Mucosa of descending colon (tissue), 3 donors: ENCODE data around the gene DPF1. TPM values are rescaled to one million over a fixed set of nuclear protein-coding genes. Genes with fewer than 3 reads are reported as not detected.

Experiments used
- ATAC-seq: fragments of 200-7000 bp; cut with Tn5 transposase; one replicate; pipeline ENCODE4 v1.9.1; 2020; ENCODE audit warnings: mild to moderate bottlenecking, moderate library complexity
- DNase-seq, 3 donors: peaks; one replicate each; pipeline ENCODE4 v3.0.0-alpha.2; 2020
- H3K36me3 ChIP-seq: fragments of 200-600 bp; one replicate; pipeline ENCODE4 v1.8.0; 2021; ENCODE audit warnings: low read depth, mild to moderate bottlenecking
- H3K4me1 ChIP-seq: fragments of 200-600 bp; one replicate; pipeline ENCODE4 v1.8.0; 2021; ENCODE audit warnings: low read depth, mild to moderate bottlenecking
- H3K4me3 ChIP-seq: fragments of 200-600 bp; one replicate; pipeline ENCODE4 v1.8.0; 2021; ENCODE audit warnings: mild to moderate bottlenecking
- H3K9me3 ChIP-seq: fragments of 200-600 bp; one replicate; pipeline ENCODE4 v1.8.0; 2021; ENCODE audit warnings: mild to moderate bottlenecking
- intact Hi-C, 2 donors: fragments of 100-400 bp; cut with DNase I in 1 of 2; cut with micrococcal nuclease in 1 of 2; formaldehyde crosslinking; loops; one replicate each; pipeline versions ENCODE4 v1.11.0 to v1.11.1; 2022; cut with DNase I, micrococcal nuclease
- total RNA-seq, 3 donors: library from RNA; stranded (reverse); fragmentation: NEBNext Ultra II Directional in 2 of 3; extraction: Animal tissue kit (Norgen Biotek cat#: 25700) in 2 of 3; gene quantifications; one replicate each; pipeline versions ENCODE4 v1.2.1 to v1.2.4, GENCODE V29; 2021 to 2023
- TF ChIP-seq, protein P1 (sequence below): fragments of 200-600 bp; IDR thresholded peaks from one replicate; pipeline ENCODE4 v1.8.0; 2022; ENCODE audit warnings: antibody characterized with exemption, mild to moderate bottlenecking
- donor health status: DM: no; HTN: no; CAD: no; lungs with moderate emphysema.
- donor health status: DM: no; HTN: no; CAD: no.
- donor health status: DM: no; HTN: yes; CAD: no.

Gene DPF1
- total RNA-seq, 3 donors from 2014 or later: 0.22 TPM; not detected in 2

DNA sequence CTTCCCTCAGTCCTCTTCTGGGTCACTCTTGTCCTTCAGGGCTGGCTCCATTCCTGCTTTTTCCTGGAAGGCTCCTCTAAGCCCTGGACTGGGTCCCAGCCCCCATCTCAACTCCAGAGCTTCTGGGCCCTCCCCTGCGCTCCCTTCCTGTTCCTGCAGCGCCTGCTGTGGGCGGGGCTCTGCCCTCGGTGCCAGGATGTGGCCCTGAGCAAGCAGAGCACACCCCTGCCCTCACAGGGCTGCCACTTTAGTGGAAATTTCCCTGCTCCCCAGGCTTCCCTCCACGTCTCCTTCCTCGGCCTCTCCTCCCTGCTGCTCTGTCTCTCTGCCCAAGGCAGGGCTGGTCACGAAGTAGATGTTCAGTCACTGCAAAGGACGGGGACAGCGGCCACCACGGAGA is 28.8 kb downstream of the DPF1 start:
- intact Hi-C loops: no loop called here
- no peak for ATAC-seq

DNA sequence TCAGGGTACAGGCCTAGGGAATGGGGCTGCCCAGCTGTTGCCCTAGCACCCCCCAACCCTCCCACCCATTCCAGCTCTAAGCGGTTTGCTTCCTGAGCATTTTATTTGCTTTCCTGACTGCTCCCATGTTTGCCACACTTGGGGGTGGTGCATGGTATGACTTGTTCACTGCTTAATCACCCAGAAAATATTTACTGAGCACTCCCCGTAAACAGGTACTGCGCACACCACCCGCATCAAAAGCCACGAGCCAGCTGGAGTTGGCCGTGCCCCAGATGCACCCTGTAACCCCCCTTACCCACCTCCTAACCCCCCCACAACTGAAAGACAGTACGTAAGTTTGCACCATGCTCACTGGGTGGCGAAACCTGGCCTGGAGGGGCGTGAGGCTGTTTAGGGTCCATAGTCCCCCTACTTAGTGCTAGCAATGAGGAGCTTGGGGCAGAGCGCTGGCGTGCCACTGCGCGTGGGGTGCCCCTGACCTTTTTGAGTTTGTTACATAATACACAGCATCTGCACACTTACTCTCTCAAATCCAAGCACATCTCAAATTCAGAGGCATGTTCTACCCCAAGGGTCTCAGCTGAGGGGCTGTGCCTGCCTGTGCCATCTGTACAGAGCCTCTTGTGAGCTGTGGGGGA is 29.8 kb downstream of the DPF1 start:
- Histone ChIP-seq H3K36me3 (no peaks in the 10 kb centered on the region), H3K4me1 (no peaks in the 10 kb centered on the region), H3K4me3 (no peak overlapping the region), H3K9me3 (no peaks in the 10 kb centered on the region)
- ATAC-seq: no peak
- DNase-seq: no peak
- TF ChIP-seq, protein P1, sequence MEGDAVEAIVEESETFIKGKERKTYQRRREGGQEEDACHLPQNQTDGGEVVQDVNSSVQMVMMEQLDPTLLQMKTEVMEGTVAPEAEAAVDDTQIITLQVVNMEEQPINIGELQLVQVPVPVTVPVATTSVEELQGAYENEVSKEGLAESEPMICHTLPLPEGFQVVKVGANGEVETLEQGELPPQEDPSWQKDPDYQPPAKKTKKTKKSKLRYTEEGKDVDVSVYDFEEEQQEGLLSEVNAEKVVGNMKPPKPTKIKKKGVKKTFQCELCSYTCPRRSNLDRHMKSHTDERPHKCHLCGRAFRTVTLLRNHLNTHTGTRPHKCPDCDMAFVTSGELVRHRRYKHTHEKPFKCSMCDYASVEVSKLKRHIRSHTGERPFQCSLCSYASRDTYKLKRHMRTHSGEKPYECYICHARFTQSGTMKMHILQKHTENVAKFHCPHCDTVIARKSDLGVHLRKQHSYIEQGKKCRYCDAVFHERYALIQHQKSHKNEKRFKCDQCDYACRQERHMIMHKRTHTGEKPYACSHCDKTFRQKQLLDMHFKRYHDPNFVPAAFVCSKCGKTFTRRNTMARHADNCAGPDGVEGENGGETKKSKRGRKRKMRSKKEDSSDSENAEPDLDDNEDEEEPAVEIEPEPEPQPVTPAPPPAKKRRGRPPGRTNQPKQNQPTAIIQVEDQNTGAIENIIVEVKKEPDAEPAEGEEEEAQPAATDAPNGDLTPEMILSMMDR: no peak
- intact Hi-C loops: no loop called here

More for the DNA sequence above, 28.8 kb downstream of the DPF1 start:
- no peaks in the 10 kb centered on the region for H3K36me3 ChIP-seq
- H3K9me3 ChIP-seq: no peaks in the 10 kb centered on the region
- H3K4me3 ChIP-seq: no peak overlapping the region
- no peak for DNase-seq
- no peaks in the 10 kb centered on the region for H3K4me1 ChIP-seq
- TF ChIP-seq, protein P1: no peak

DNA sequence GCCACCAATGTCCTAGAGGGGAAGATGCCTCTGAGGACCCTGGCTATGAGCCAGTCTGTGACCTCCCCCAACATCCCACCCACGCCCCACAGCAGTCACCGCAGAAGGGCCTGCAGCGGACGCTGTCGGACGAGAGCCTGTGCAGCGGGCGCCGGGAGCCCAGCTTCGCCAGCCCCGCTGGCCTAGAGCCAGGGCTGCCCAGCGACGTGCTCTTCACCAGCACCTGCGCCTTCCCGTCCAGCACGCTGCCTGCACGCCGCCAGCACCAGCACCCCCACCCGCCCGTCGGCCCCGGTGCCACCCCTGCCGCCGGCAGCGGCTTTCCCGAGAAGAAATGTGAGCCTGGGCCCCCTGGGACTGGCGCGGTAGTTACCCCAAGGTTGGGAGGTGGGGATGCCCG is 30.6 kb downstream of the DPF1 start:
- TF ChIP-seq, protein P1: no peak
- intact Hi-C loops: no loop called here
- no peak overlapping the region for H3K4me3 ChIP-seq
- H3K9me3 ChIP-seq: no peaks in the 10 kb centered on the region
- H3K36me3 ChIP-seq: no peaks in the 10 kb centered on the region
- H3K4me1 ChIP-seq: no peaks in the 10 kb centered on the region
- no peak for ATAC-seq
- DNase-seq: no peak

DNA sequence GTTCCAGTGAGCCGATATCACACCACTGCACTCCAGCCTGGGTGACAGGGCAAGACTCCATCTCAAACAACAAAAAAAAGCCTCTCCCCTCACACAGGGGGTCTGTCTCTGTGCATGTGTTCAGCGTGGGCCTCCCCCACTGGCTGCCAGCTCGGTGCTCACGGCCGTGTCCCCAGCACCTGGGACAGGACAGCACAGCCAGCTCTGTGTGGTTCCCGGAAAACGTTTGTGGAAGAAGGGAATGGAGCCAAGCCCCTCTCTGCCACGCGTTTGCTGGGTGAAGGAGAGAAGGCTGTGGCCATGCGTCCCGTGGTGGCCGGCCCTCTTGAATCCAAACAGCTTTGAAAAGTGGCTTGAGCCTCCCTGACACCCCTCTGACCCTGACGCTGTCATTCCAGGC is 32.3 kb downstream of the DPF1 start:
- intact Hi-C loops: no loop called here
- Histone ChIP-seq H3K36me3 (no peaks in the 10 kb centered on the region), H3K4me3 (no peak overlapping the region)

DNA sequence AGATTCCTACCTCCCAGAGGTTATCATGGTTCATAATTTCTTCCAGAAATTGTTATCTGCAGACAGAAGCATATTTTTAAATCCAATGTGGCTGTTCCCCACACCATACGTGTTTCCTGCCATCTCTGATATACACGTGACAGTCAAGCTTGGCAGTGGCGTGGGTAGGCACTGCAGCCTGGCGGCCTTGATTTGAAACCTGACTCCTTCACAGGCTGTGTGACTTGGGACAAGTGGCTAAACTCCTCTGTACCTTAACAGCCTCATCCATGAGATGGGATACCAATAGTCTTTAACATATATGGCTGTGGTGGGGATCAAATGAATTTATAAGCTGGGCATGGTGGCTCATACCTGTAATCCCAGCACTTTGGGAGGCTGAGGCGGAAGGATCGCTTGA is 33.2 kb downstream of the DPF1 start:
- Histone ChIP-seq H3K9me3 (no peaks in the 10 kb centered on the region), H3K4me1 (no peaks in the 10 kb centered on the region), H3K4me3 (no peak overlapping the region), H3K36me3 (no peaks in the 10 kb centered on the region)
- no peak for DNase-seq
- TF ChIP-seq, protein P1: no peak
- intact Hi-C loops: no loop called here
- no peak for ATAC-seq

More for the DNA sequence above, 32.3 kb downstream of the DPF1 start:
- no peak for ATAC-seq
- H3K9me3 ChIP-seq: no peaks in the 10 kb centered on the region
- no peak for DNase-seq
- TF ChIP-seq, protein P1: no peak
- no peaks in the 10 kb centered on the region for H3K4me1 ChIP-seq

DNA sequence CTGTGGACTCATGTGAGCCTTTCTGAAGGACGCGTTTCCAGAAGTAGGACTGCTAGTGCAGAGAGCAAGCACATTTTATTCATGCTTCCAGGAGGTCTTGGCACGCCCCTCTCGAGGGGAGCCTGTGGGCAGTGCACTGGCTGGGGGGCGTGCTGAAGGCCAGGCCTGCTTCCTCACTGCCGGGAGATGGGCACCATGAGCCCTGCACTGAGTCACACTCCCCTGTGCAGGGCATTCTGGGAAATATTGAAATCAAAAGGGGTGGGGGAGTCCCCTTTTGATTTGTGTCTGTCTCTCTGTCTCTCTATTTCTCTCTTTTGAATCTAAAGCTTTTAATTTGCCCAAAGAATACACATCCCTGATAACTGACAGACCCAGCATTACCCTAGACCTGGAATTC is 34.0 kb downstream of the DPF1 start:
- Histone ChIP-seq H3K36me3 (no peaks in the 10 kb centered on the region), H3K4me1 (no peaks in the 10 kb centered on the region), H3K4me3 (no peak overlapping the region), H3K9me3 (no peaks in the 10 kb centered on the region)
- DNase-seq (no peak), ATAC-seq (no peak)
- intact Hi-C loops: no loop called here
- TF ChIP-seq, protein P1: no peak
